Neural cell (in vitro differentiated cells): ENCODE measurements around the gene LIF. TPM values are rescaled to one million over a fixed set of nuclear protein-coding genes. Genes with fewer than 3 reads are reported as not detected.

Experiments
- H2AFZ ChIP-seq: fragments of 200-600, 300-800 bp; sonication (generic), shearing (Covaris generic); 2 replicates; pipeline ENCODE4 v1.6.0; 2014; ENCODE audit warnings: low read depth, mild to moderate bottlenecking, antibody characterized with exemption, low read length, moderate library complexity
- H3F3A ChIP-seq: fragments of 200-600 bp; shearing (Covaris generic); 2 replicates; pipeline ENCODE4 v1.6.1; 2016; ENCODE audit warnings: mild to moderate bottlenecking, moderate library complexity, mixed read lengths, antibody characterized with exemption, low read length; ENCODE audit not compliant: insufficient read depth, poor library complexity, severe bottlenecking
- H3K27ac ChIP-seq: fragments of 200-600, 300-800 bp; sonication (generic), shearing (Covaris generic); 2 replicates; pipeline ENCODE4 v1.5.1; 2014; ENCODE audit warnings: mild to moderate bottlenecking, low read length, moderate library complexity
- H3K27me3 ChIP-seq: fragments of 300-800, 200-600 bp; sonication (generic), shearing (Covaris generic); 2 replicates; pipeline ENCODE4 v1.6.0; 2014; ENCODE audit warnings: mild to moderate bottlenecking, low read depth, low read length, moderate library complexity; ENCODE audit not compliant: insufficient read depth
- H3K36me3 ChIP-seq: fragments of 300-800, 200-600 bp; sonication (generic), shearing (Covaris generic); 2 replicates; pipeline ENCODE4 v1.5.1; 2014; ENCODE audit warnings: mild to moderate bottlenecking, antibody characterized with exemption, low read length, moderate library complexity; ENCODE audit not compliant: insufficient read depth
- H3K4me2 ChIP-seq: fragments of 300-800, 200-600 bp; sonication (generic), shearing (Covaris generic); 2 replicates; pipeline ENCODE4 v1.6.0; 2014; ENCODE audit warnings: mild to moderate bottlenecking, low read length
- H3K4me3 ChIP-seq: fragments of 300-800, 200-600 bp; sonication (generic), shearing (Covaris generic); 2 replicates; pipeline ENCODE4 v1.5.1; 2014; ENCODE audit warnings: mild to moderate bottlenecking, low read length, moderate library complexity
- H3K79me2 ChIP-seq: fragments of 200-600 bp; shearing (Covaris generic); replicated peaks from 2 replicates; pipeline ENCODE4 v1.6.0; 2014; ENCODE audit warnings: mild to moderate bottlenecking, low read length, moderate library complexity; ENCODE audit not compliant: insufficient read depth
- H3K9ac ChIP-seq: fragments of 300-800, 200-600 bp; sonication (generic), shearing (Covaris generic); 2 replicates; pipeline ENCODE4 v1.6.1; 2016; ENCODE audit warnings: mild to moderate bottlenecking, low read length, mixed read lengths
- H3K9me2 ChIP-seq: fragments of 200-600 bp; shearing (Covaris generic); 2 replicates; pipeline ENCODE4 v1.6.1; 2016; ENCODE audit warnings: mild to moderate bottlenecking, low read length, mixed read lengths; ENCODE audit not compliant: insufficient read depth
- H3K9me3 ChIP-seq: fragments of 200-600, 300-800 bp; sonication (generic), shearing (Covaris generic); 2 replicates; pipeline ENCODE4 v1.6.1; 2016; ENCODE audit warnings: mild to moderate bottlenecking, mixed run types, low read length, moderate library complexity, mixed read lengths
- H4K20me1 ChIP-seq: fragments of 200-600 bp; shearing (Covaris generic); 2 replicates; pipeline ENCODE4 v1.6.1; 2016; ENCODE audit warnings: mild to moderate bottlenecking, mixed run types; ENCODE audit not compliant: insufficient read depth
- EP300 ChIP-seq: fragments of 450-650 bp; conservative IDR thresholded peaks from 2 replicates; pipeline ENCODE4 v1.6.1; 2014; ENCODE audit warnings: antibody characterized with exemption, mild to moderate bottlenecking, moderate library complexity; ENCODE audit not compliant: poor library complexity, severe bottlenecking
- EZH2 ChIP-seq: fragments of 200-600, 300-800 bp; shearing (Covaris generic), sonication (generic); IDR thresholded peaks from 2 replicates; pipeline ENCODE4 v1.6.1; 2014; ENCODE audit warnings: antibody characterized with exemption, low read length, borderline replicate concordance, mild to moderate bottlenecking; ENCODE audit not compliant: insufficient read depth, poor library complexity, severe bottlenecking
- MXI1 ChIP-seq: fragments of 450-650 bp; conservative IDR thresholded peaks from 2 replicates; pipeline ENCODE4 v1.6.1; 2014; ENCODE audit warnings: antibody characterized with exemption, mild to moderate bottlenecking; ENCODE audit not compliant: poor library complexity, severe bottlenecking
- POLR2AphosphoS5 ChIP-seq: IDR thresholded peaks from 2 replicates; pipeline ENCODE4 v1.6.1; 2012
- RAD21 ChIP-seq: fragments of 450-650 bp; conservative IDR thresholded peaks from 2 replicates; pipeline ENCODE4 v1.6.1; 2014; ENCODE audit warnings: antibody characterized with exemption, mild to moderate bottlenecking, moderate library complexity
- SMC3 ChIP-seq: fragments of 450-650 bp; conservative IDR thresholded peaks from 2 replicates; pipeline ENCODE4 v1.6.1; 2014; ENCODE audit warnings: antibody characterized with exemption, mild to moderate bottlenecking, moderate library complexity; ENCODE audit not compliant: poor library complexity
- TAF1 ChIP-seq: IDR thresholded peaks from 2 replicates; pipeline ENCODE4 v1.6.1; 2012; ENCODE audit warnings: low read depth
- polyA plus RNA-seq: library from polyadenylated mRNA; depleted of rRNA; stranded (reverse); fragments of >200 nt; gene quantifications from 2 replicates; pipeline ENCODE4 v1.2.3, GENCODE V29; 2014
- TF ChIP-seq, protein P1 (sequence below): IDR thresholded peaks from 2 replicates; pipeline ENCODE4 v1.6.1; 2012; ENCODE audit warnings: borderline replicate concordance
- TF ChIP-seq, protein P2 (sequence below): fragments of 450-650 bp; IDR thresholded peaks from 2 replicates; pipeline ENCODE4 v1.5.1; 2014; ENCODE audit warnings: antibody characterized with exemption, mild to moderate bottlenecking, moderate library complexity; ENCODE audit not compliant: poor library complexity, severe bottlenecking

Gene LIF
- polyA plus RNA-seq, 1 donor from 2014 or later, result 0.05 TPM

DNA sequence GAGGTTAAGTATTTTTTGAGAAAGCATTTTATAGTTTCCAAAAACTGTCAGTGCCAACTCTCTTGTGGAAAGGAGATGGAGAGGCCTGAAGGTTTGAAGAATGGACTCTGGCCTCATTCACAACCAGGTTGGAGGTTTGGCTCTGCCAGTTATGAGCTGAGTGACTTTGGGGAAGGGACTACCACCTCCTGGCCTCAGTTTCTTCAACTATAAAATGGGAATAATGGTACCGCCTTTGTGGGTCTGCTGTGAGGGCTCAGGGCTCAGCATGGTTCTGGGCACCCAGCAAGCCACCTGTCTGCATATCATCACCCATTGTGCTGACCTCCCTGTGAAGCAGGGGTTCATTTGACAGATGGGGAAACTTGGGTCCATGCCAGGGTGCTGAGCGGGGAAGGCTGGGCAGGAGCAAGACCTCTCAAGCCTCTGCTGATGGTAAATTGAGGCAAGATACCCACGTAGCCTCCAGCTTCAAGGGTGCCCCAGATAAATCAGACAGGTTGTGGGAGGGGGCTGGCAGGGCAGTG lies 3.5 kb upstream of the LIF start:
- Histone ChIP-seq H3K36me3 (no peaks in the 10 kb centered on the region), H3F3A (no peaks in the 10 kb centered on the region), H3K4me3 (no peak overlapping the region), H3K9ac (no peak overlapping the region), H4K20me1 (no peaks in the 10 kb centered on the region), H3K27me3 (peaks cover 17% of the 10 kb centered on the region), H3K27ac (no peak overlapping the region), H3K9me2 (no peaks in the 10 kb centered on the region), H2AFZ (no peak overlapping the region), H3K9me3 (no peaks in the 10 kb centered on the region), H3K4me2 (no peak overlapping the region), H3K79me2 (no peaks in the 10 kb centered on the region)
- TF ChIP-seq RAD21 (no peak), MXI1 (no peak), EZH2 (no peak), POLR2AphosphoS5 (no peak), TAF1 (no peak), EP300 (no peak), SMC3 (no peak)
- TF ChIP-seq, protein P1, sequence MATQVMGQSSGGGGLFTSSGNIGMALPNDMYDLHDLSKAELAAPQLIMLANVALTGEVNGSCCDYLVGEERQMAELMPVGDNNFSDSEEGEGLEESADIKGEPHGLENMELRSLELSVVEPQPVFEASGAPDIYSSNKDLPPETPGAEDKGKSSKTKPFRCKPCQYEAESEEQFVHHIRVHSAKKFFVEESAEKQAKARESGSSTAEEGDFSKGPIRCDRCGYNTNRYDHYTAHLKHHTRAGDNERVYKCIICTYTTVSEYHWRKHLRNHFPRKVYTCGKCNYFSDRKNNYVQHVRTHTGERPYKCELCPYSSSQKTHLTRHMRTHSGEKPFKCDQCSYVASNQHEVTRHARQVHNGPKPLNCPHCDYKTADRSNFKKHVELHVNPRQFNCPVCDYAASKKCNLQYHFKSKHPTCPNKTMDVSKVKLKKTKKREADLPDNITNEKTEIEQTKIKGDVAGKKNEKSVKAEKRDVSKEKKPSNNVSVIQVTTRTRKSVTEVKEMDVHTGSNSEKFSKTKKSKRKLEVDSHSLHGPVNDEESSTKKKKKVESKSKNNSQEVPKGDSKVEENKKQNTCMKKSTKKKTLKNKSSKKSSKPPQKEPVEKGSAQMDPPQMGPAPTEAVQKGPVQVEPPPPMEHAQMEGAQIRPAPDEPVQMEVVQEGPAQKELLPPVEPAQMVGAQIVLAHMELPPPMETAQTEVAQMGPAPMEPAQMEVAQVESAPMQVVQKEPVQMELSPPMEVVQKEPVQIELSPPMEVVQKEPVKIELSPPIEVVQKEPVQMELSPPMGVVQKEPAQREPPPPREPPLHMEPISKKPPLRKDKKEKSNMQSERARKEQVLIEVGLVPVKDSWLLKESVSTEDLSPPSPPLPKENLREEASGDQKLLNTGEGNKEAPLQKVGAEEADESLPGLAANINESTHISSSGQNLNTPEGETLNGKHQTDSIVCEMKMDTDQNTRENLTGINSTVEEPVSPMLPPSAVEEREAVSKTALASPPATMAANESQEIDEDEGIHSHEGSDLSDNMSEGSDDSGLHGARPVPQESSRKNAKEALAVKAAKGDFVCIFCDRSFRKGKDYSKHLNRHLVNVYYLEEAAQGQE, result no peak
- TF ChIP-seq, protein P2, sequence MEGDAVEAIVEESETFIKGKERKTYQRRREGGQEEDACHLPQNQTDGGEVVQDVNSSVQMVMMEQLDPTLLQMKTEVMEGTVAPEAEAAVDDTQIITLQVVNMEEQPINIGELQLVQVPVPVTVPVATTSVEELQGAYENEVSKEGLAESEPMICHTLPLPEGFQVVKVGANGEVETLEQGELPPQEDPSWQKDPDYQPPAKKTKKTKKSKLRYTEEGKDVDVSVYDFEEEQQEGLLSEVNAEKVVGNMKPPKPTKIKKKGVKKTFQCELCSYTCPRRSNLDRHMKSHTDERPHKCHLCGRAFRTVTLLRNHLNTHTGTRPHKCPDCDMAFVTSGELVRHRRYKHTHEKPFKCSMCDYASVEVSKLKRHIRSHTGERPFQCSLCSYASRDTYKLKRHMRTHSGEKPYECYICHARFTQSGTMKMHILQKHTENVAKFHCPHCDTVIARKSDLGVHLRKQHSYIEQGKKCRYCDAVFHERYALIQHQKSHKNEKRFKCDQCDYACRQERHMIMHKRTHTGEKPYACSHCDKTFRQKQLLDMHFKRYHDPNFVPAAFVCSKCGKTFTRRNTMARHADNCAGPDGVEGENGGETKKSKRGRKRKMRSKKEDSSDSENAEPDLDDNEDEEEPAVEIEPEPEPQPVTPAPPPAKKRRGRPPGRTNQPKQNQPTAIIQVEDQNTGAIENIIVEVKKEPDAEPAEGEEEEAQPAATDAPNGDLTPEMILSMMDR, result no peak

DNA sequence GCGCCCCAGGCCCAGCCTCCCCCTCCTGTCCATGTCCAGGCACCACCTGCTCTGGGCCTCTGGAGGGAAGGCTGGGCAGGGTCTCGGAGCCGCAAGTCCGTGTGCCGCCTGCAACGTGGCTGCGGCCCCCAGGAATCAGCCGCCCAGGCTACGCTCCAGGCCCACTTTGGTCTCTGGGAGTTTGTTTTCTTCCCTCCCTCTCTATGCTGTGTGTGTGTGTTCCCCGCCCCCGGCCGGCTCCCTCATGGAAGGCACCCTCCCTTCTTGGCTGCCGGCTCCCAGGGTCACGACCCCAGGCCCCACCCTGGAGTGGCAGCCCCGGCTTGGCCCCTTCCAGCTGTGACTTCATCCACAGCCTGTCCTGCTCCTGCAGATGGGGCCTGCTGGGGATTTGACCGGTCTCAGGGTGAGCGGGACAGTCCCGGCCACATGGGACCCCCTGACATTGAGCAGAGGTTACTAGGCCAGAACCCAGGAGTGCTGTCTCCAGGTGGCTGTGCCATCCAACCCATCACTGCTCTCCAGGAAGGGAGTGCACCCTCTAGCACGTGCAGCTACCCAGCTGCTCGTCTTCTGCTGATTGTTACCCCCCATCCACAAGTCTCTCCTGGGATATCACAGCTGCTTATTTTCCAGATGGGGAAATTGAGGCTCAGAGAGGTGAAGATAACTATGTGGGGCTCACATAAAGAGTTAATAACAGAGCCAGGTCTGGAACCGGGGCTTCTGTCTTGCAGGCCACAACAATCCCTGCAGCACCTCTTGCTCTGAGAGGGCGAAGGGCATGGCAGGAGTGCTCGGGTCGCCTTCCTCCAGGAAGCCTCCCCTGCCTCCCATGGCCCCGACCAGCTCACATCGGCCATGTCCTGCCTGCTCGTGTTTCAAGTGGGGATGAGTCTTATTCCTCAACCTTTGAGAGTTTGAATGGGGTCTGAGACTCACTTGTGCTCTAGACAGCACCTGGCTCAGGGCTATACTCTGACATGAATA lies 2.8 kb upstream of the LIF start:
- H3K4me2 ChIP-seq, result no peak overlapping the region
- no peaks in the 10 kb centered on the region for H3K9me2 ChIP-seq
- no peaks in the 10 kb centered on the region for H3F3A ChIP-seq
- peaks cover 17% of the 10 kb centered on the region for H3K27me3 ChIP-seq
- no peak overlapping the region for H3K4me3 ChIP-seq
- TF ChIP-seq MXI1, result no peak
- no peaks in the 10 kb centered on the region for H4K20me1 ChIP-seq
- H2AFZ ChIP-seq, result no peak overlapping the region
- no peaks in the 10 kb centered on the region for H3K36me3 ChIP-seq
- H3K9ac ChIP-seq, result no peak overlapping the region
- no peak overlapping the region for H3K27ac ChIP-seq
- no peaks in the 10 kb centered on the region for H3K9me3 ChIP-seq
- no peaks in the 10 kb centered on the region for H3K79me2 ChIP-seq
